Measurements from ENCODE around the gene APBA2.

Gene APBA2

DNA sequence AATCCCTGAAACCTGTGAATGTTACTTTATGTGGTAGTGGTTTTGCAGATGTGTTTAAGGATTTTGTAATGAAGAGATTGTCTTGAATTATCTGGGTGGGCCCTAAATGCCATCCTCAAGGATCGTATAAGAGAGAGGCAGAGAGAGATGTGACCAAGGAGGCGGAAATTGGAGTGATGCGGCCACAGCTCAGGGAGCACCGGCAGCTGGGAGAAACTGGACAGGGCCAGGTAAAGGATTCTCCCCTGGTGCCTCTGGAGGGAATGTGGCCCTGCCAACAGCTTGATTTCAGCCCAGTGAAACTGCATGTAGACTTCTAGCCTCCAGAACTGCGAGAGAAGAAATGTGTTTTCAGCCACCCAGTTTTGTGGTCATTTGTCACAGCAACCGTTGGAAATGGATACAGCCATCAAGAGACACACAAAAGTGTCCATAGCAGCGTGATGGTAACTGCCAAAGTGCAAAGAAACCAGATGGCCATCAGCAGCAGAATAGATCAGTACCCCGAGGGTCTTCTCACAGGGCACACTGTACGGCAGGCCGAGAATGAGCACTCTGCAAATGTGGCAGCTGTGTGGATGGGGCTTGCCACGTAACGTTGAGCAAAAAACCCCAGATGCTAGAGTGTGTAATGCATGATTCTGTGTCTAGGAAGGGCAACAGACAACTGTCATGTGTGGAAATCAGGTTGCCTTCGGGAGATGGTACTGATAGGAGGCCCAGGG lies 12.2 kb downstream of the APBA2 start:
- no peak for DNase-seq

- no peak for DNase-seq
These were observed 13.4 kb downstream of the APBA2 start for GRCh38 chr15:28899061-28899738.

- DNase-seq, result no peak
These were observed 14.5 kb downstream of the APBA2 start for GRCh38 chr15:28900041-28900891.

GRCh38 chr15:28900892-28901586 lies 15.3 kb downstream of the APBA2 start:
- DNase-seq, result no peak

DNA sequence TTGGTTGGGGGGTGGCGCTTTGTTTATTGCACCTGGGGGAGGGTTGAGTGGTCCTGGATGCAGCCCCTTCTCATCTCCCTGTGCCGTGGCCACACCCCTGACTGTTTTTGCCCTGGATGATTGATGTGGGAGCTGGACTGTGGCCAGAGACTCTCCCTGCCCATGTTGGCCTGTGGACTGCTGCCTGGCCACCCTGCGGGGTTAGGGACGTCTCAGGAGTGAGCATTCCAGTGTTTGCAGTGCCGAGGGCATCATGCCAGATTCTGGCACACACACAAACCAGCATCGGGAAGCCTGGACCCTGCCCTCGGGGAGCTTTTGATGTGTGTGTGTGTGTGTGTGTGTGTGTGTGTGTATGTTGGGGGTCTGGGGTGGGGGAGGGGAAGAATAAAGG lies 15.8 kb downstream of the APBA2 start:
- DNase-seq, result no peak

DNA sequence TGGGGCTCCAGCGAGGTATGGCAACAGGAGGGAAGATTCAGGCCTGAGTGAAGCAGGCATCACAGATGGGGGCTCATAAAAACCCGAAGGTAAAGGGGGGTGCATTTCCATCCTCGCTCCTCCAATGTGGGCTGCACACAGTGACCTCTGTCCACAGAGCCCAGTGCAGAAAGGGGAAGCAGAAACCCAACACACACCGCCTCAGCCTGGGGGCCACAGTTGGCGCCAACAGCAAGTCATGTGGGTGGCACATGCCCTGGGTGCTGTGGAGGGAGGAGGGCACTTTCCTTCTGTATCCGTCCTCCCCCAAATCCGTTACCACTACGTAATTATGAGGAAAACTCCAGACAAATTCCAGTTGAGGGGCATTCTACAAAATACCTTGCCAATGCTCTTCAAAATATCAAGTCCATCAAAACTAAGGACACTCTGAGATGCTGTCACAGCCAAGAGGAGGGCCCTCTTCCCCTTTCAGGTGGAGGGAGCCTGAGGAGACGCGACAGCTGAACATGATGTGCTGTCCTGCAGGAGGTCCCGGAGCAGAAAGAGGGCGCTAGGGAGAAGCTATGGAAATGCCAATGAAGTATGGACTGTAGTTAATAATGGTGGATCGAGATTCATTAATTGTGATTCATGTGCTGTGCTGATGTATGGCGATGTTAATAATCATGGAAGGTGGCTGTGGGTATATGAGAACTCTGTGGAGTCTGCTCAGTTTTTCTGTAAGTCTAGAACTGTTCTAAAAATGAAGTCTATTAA lies 16.4 kb downstream of the APBA2 start:
- no peak for DNase-seq

GRCh38 chr15:28902856-28903255 lies 17.1 kb downstream of the APBA2 start:
- no peak for DNase-seq

GRCh38 chr15:28903555-28903954 lies 17.8 kb downstream of the APBA2 start:
- no peak for DNase-seq

GRCh38 chr15:28904003-28904402 lies 18.2 kb downstream of the APBA2 start:
- no peak for DNase-seq

DNA sequence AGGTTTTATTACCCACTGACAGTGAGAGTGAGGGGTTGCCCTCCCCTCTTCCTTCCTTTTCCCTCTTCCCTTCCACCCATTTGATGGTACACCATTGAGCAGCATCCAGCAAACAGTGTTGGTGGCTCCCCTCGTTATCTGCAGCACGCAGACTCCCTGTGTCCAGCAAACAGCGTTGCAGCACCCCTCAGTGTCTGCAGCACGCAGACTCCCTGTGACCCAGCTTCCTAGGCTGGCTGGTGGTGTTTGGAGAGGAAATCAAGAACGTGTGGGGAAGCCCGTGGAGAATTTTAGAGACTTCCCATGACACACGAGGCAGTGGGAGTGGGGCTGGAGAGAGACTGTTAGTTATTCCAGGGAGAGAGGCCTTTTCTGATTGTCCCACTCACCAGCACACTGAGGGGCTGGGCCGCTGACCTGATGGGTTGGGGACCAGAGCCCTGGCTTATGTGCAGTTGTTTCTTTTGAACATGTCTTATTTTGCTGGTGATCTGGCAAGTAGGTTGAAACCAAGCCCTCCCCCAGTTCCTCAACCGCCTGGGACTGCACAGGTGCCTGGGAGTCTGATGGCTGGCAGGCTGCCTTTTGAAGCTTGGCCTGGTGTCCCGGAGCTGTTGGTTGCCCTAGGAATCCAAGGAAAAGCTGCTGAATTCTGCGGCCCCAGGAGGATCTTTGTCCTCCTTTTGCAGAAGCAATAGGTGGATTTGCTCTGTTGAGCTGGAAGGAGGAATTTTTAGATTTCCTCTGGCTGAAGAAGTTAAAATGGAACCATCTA lies 19.0 kb downstream of the APBA2 start:
- DNase-seq, result no peak

DNA sequence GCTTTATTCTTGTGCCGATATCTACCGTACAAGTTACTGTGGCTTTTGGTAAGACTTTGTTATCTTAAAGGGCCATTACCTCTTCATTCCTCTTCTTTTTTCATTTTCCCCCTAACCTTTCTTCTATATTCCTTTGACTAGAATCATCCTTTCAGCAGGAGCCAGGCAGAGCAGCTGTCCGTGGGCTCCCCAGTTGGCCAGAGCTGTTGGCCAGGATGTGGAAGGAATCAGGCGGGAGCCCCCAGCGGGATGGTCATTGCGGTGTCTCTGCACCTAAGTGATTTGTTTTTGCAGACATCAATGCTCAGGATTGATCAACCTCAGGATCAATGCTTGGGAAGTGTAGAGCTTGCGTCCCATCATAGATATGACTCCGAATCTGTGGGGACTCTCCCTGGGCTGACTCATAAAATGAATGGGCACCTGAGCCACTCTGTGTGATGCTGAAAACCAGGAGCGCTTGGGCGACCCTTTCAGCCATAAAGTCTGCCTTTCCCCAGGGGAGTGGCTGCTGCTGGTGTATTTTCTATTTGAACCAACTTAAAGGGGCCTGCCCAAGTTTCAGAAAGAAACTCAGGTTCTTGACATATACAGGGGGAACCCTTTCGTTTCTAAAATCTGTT lies 21.7 kb downstream of the APBA2 start:
- no peak for DNase-seq

- no peak for DNase-seq
These were observed 24.3 kb downstream of the APBA2 start for GRCh38 chr15:28909958-28910500.

DNA sequence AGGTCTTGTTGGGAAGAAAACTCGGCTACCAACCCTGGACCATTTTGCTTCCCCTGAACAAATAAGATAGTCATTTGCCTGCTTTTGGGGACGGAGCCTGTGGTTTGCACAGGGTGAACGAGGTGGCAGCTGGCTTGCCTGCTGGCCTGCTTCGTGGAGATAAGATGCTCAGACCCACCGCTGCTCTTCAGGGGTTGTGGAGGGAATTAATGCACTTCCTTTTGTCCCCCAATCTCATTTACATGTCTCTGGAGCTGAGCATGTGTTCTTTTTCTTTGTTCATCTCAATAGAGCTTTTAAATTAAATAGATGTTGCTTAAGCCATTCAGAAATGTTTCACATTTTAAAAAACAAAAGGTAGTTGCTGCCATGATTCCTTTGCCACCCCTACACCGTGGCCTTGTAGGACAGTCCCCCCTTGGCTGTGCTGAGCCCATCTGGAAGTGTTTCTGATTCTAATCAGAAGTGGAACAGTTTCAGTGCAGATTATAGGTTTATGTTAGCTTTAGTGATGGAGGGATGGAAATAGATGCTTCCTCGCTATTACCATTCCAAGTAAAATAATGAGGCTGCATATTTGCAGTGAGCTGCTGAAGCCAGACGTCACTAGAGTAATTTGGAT lies 25.6 kb downstream of the APBA2 start:
- no peak for DNase-seq

GRCh38 chr15:28912422-28912821 lies 26.6 kb downstream of the APBA2 start:
- no peak for DNase-seq

- no peak for DNase-seq
These were observed 27.5 kb downstream of the APBA2 start for GRCh38 chr15:28913171-28913765.

- DNase-seq, result no peak
These were observed 28.3 kb downstream of the APBA2 start for GRCh38 chr15:28914046-28914445.

GRCh38 chr15:28914483-28915023 lies 28.8 kb downstream of the APBA2 start:
- no peak for DNase-seq

- DNase-seq, result no peak
These were observed 29.5 kb downstream of the APBA2 start for GRCh38 chr15:28915041-28915810.

GRCh38 chr15:28915935-28916334 lies 30.2 kb downstream of the APBA2 start:
- no peak for DNase-seq

Data from SHP77 treated with DMSO at 0.1 percent for 48 hours (cell line).